HCT116 (cell line): ENCODE data around the gene SCN1B.

Experiments
- CTCF ChIP-seq, 3 experiments: fragments of 200-600 bp in 1 of 3; sonication (generic) in 1 of 3; IDR thresholded peaks in 2 of 3; conservative IDR thresholded peaks in 1 of 3; 2 replicates each; pipeline ENCODE4 v1.5.1; 2012 to 2017; ENCODE audit warnings: low read depth in 2 of 3, low read length in 2 of 3, antibody characterized with exemption in 1 of 3, borderline replicate concordance in 1 of 3, control low read depth in 1 of 3, mild to moderate bottlenecking in 1 of 3, mixed read lengths in 1 of 3, mixed run types in 1 of 3, moderate library complexity in 1 of 3; ENCODE audit not compliant: insufficient read depth in 1 of 3
- ELF1 ChIP-seq: IDR thresholded peaks from 2 replicates; pipeline ENCODE4 v1.6.1; 2012; ENCODE audit warnings: low read depth, borderline replicate concordance
- MAX ChIP-seq: IDR thresholded peaks from 2 replicates; pipeline ENCODE4 v1.6.1; 2012
- POLR2A ChIP-seq: IDR thresholded peaks from 2 replicates; pipeline ENCODE4 v1.7.0; 2011; ENCODE audit warnings: borderline replicate concordance; ENCODE audit not compliant: insufficient read depth, insufficient read length; ENCODE audit errors: extremely low read depth
- POLR2AphosphoS5 ChIP-seq: IDR thresholded peaks from 2 replicates; pipeline ENCODE4 v1.6.1; 2011; ENCODE audit warnings: mild to moderate bottlenecking, low read depth, low read length, moderate library complexity
- SP1 ChIP-seq: IDR thresholded peaks from 2 replicates; pipeline ENCODE4 v1.6.1; 2012; ENCODE audit warnings: low read depth
- YY1 ChIP-seq: IDR thresholded peaks from 2 replicates; pipeline ENCODE4 v1.6.1; 2011; ENCODE audit warnings: low read length, low read depth, moderate library complexity, mild to moderate bottlenecking; ENCODE audit not compliant: insufficient replicate concordance; ENCODE audit errors: extremely low read depth
- ZNF274 ChIP-seq: fragments of 200-500 bp; sonication (Bioruptor generic); IDR thresholded peaks from 2 replicates; pipeline ENCODE4 v1.6.1; 2014; ENCODE audit warnings: mild to moderate bottlenecking, low read depth, low read length, inconsistent platforms

GRCh38 chr19:35008891-35009341 is 21.4 kb upstream of the SCN1B start:
- TF ChIP-seq CTCF (IDR thresholded peaks at IDR 0.05 in 2 of 3, conservative IDR thresholded peaks at IDR 0.05 in 1 of 3; ENCODE audit: borderline replicate concordance in 1 of 3, insufficient read depth in 1 of 3, low read depth in 2 of 3, low read length in 2 of 3) (no peak), MAX (no peak), SP1 (no peak), POLR2AphosphoS5 (no peak), ELF1 (no peak), YY1 (no peak), ZNF274 (no peak), POLR2A (no peak)
